Endometrium (tissue), 2 donors: ENCODE results near the gene WDPCP.
"Not testable (repeated sequence)": the region's sequence is repeated elsewhere in the genome, so short reads cannot be mapped to it uniquely, and the experiment has no call there.

Experiments used
- FAIRE-seq: peaks from 2 replicates; lab custom pipeline; 2012; peaks lifted over from hg19 to GRCh38; lab: Jason Lieb, UNC
- donor health status: control.
- donor health status: control.

Gene WDPCP

DNA sequence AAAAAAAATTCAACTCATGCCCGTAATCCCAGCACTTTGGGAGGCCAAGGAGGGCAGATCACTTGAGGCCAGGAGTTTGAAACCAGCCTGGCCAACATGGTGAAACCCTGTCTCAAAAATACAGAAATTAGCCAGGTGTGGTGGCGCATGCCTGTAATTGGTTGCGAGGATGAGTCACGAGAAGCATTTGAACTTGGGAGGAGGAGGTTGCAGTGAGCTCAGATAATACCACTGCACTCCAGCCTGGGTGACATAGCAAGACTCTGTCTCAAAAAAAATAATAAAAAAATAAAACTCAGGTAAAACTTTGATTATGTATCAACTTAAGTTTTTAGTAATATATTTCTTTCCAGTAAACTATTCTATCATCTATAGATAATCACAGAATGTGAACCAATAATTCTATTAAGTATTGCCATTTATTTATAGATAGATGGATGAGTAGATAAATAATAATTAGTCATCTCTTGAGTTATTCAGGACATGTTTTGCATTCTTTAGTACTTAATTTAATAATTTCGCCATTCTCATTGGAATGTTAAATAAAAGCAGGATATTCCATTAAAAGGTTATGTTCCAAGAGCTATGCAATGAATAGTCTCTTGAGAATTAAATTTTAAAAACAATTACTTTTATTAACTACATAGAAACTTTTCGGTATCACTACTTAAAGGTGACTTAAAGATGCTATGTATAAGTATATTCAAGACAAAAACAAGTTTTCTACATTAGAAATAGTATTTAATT lies 48.7 kb downstream of the WDPCP start:
- FAIRE-seq = no peak

DNA sequence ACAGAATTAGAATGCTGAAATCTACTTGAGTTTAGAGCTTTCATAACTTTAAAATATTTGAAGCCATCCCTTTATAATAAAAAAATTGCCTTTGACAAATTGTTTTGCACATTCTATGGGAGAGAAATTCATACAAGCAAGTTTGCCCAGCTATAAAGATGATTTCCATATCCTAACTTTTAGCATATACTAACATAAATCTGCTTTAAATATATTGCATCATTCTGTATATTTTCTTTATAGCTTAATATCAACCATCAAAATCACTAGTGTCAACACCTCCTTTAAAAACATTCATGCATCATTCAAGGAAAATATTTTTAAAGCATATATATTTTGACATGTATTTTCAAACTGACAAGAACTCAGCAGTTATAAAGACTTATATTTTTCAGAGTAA lies 49.9 kb downstream of the WDPCP start:
- FAIRE-seq = no peak

DNA sequence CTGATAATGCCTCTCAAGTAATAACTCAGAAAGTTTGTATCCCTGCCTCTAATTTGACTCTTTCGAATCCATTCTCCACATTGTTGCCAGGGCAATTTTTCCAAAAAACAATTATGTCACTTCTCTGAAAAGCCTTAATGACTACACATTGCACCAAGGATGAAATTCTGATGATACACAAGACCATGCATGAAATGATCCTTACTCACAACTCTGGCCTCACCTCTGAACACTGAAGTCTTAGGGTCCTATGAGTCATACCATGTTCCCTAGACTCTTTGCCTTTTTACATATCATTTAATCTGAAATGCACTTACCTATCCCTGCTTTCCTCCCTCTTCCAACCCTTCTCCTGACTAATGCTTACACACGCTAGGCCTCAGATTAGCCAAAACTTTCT lies 51.0 kb downstream of the WDPCP start:
- FAIRE-seq = no peak

DNA sequence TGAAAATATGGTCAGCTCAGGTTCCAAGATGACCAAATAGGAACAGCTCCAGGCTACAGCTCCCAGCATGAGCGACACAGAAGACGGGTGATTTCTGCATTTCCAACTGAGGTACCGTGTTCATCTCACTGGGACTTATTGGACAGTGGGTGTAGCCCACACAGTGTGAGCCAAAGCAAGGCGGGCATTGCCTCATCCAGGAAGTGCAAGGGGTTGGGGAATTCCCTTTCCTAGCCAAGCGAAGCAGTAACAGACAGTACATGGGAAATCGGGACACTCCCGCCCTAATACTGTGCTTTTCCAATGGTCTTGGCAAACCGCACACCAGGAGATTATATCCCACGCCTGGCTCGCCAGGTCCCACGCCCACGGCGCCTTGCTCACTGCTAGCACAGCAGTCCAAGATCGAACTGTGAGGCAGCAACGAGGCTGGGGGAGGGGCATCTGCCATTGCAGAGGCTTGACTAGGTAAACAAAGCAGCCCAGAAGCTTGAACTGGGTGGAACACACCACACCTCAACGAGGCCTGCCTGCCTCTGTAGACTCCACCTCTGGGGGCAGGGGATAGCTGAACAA lies 57.5 kb downstream of the WDPCP start:
- FAIRE-seq = no peak

DNA sequence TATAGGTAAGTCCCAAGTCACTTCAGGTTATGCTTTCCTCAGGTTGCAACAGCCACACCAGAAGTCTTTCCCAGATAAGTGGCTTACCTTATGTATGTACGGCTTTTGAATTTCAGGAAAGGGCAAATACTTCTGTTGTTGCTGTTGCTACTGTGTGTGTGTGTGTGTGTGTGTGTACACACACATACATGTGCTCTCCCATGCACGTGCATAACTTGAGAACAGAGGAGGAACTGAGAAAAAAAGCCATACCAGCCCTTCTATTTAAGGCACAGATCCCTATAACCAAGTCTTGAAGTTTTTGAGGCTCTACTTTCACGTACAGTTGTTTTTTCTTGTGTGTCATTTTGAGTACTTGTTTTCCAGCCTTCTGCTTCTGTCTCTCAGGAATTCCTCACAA lies 62.4 kb downstream of the WDPCP start:
- FAIRE-seq = no peak

DNA sequence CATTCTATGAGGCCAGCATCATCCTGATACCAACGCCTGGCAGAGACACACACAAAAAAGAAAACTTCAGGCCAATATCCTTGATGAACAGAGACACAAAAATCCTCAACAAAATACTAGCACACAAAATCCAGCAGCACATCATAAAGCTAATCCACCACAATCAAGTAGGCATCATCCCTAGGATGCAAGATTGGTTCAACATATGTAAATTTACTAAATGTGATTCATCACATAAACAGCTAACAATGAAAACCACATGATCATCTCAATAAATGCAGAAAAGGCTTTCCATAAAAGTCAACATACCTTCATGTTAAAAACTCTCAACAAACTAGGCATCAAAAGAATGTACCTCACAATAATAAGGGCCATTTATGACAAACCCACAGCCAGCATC lies 65.3 kb downstream of the WDPCP start:
- FAIRE-seq = no peak

DNA sequence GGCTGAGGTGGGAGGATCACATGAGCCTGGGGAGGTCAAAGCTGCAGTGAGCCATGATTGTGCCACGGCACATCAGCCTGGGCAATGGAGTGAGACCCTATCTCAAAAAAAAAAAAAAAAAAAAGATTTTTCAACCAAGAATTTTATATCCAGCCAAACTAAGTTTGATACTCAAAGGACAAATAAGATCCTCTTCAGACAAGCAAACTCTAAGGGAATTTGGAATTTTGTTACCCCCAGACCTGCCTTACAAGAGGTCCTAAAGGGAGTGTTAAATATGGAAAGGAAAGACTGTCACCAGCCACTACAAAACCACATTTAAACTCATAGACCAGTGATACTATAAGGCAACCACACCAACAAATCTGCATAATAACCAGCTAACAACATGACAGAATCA lies 67.5 kb downstream of the WDPCP start:
- no peak for FAIRE-seq

DNA sequence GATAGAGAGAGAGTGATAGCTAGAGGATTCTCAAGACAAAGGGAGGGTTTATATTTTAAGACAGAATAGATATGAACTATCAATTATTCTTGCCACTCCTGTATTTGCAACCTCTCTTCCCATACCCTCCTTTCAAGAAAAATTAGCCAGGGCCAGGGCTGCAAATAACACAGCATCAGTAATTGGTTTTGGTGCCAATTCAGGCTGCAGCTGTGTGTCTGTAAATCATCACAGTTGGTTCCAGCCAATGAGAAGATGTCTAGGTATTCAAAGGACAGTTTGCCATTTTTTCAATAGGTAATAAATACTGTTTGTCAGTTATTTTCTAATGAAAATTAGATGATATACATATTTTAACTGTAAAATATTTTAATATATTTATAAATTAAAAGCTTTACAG lies 73.5 kb downstream of the WDPCP start:
- FAIRE-seq = no peak

DNA sequence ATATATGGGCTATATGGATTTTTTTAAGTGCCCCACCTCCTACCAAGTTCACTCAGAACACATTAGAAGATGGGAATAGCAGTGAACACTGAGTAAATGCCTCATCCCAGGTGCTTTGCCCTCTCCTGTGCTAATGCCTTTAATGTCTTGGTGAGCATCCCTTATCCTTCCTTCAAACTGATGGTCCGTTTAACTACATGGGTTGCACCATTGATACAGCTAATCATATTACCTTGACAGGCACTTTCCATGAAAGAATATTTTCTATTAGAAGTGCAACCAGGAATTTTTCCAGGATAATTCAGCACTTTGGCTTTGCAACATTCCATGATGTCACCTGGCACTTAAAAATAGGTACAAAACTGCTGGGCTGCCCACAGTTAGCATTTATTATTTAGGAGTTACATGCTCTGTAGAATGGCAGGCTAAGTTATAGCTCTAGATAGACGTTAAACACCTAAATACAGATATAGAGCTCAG lies 74.0 kb downstream of the WDPCP start:
- no peak for FAIRE-seq

DNA sequence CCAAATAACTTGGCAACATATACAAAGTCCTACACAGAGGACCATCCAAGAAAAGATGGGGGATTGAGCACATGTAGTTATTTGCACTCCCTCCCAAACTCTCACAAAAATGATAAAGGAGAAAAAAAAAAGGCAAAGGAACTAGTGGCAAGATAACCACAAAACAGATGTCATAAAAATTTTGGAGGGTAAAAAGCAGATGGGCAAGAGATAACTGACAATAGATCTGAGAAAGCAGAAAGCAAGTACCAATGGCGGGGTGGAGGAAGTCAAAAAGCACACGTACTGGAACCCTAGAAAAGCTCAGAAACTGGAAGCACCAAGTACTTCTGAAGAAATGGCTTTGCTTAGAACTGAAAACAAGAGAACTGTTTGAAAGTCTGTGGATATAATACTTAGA lies 82.0 kb downstream of the WDPCP start:
- FAIRE-seq = no peak

DNA sequence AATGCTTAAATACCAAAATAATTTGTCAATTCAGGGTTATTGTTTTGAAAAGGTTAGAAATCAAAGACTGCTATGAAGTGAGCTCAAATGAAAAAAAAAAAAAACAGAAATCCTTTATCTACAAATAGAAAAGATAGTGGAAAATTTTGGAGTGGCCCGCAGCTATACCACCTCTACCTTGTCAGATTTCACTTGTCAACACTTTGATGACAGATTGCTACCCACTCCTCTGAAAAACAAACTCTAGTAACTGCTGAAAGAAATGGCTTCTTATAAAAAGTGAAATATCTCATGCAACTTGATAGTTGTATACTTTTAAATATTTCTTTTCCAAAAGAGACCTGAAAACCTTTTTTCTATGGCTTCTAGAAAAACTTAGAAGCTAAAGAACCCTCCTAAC lies 84.5 kb downstream of the WDPCP start:
- no peak for FAIRE-seq

DNA sequence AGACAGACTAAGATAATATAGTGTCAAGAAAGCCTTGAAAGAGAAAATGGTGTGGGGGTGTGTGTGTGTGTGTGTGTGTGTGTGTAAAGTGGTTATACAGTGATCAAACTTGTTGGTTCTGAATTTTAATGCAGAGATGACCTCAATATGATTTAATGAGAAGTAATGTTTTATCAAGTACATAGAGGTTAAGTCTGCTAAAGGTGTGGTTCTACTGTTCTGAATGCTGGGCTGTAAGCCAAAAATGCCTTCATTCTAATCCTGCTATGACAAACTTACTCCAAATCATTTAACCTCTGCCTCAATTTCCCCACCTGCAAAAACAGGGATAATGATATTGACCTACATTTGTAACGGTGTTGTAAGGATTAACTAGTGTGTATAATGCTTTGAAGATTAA lies 87.9 kb downstream of the WDPCP start:
- no peak for FAIRE-seq

DNA sequence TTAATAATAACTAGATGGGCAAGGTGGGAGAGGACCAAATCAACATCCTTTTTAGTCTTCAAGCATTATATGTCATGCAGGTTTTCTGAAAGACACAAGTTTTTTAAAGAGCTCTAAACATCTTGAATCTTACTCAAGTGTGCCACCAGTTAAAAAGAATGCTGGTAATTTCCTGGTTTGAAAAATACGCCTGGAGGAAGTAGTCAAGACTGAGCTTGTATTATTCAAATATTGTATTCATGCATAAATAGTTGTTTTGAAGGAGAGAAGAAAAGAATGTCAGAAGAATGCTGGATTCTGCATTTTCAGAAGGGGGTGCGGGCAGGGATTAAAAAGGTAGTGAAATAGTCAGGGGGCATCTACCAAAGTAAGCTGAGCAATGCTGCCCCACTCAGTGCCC lies 90.7 kb downstream of the WDPCP start:
- no peak for FAIRE-seq

DNA sequence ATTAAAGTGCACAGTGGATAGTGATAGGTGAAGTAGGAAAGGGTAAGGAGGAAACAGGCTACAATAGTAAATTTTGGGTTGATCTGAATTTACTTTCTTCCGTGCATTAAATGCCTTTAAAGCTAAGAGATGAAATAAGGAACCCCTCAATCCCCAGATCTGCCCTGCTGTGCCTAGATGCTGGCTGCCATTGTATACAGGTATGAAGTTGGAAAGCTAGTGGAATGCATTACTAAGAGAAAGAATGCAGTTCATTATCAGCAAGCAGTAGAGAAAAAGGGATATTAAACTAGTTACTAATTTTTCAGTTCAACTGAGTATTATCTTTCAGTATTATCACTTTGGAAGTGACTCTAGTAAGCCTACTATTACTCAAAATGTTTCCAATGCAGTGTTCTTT lies 93.3 kb downstream of the WDPCP start:
- no peak for FAIRE-seq

DNA sequence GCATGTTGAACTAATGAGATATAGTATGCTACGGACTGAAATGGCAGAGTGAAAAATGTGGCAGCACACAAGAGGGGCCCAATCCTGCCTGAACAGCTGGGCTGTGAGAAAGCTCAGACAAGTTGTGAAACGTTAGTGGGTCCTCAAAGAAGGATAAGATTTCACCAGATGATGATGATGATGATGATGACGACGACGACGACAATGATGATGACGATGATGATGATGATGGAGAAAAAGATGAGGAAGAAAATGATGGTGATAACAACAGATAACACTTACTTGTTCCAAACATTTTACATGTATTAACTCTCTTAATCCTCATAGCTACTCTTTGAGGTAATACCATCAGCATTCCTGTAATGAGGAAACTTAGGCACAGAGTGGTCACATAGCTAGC lies 94.2 kb downstream of the WDPCP start:
- FAIRE-seq = no peak

DNA sequence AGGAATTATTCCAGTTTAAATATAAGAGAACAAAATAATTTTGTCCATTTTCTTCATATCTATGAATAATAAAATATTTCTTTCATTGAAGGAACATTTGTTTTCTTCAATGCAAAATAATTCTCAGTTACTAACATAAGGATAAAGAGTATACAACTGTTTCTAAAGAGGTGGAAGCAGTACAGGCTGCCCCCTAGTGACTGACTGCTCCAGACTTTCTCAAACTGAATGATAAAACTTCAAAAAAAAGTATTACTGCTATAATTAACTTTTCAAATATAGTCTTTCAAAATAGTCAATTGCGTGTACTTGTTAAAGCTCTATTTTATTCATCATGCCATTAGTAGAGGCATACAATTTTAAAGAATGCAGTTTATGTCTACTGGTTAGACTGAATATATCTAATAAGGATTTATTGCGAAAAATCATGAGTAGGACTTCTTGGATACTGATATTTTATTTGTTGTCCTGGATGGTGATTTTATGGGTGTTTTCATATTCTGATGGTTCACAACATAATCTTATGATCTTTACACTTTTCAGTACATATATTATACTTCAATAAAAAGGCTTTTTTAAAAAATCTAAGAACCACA lies 100.1 kb downstream of the WDPCP start:
- FAIRE-seq = peak; percentile 64

DNA sequence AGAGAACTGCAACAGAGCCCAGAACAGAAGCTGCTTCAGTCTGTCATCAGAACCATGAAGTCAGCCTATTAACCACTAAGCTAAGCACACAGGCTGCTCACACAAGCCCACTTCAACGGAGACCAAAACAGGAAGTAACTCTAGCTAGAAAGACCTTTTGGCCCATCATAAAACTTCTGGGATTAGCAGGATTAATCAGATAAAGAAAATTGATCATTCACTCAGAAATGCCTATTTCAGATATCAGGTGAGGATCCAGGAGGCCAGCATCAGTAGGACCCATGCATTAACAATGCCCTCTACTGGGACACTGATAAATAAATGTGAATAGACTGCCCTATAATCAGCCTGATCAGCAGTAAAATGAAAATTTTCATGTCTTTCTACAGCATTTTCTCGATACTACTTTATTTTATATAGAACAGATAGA lies 101.4 kb downstream of the WDPCP start:
- FAIRE-seq = no peak

DNA sequence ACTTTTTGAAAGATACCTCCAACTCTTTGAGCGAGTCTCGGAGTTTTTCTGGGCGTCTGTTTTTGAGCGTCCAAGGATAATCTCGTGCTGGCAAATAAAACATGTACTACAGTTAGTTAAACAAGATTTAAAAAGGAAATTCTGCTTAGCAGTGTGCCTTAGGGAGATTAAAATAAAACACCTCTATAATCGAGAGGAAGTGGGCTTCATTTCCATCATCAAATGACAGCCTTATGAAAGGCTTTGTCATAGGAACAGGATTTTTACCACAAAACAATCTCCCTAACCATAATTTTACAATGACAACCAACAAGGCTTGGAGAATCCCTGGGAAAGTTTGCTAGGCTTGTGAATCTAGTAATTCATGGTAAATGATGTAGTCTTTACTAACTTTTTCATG lies 103.4 kb downstream of the WDPCP start:
- no peak for FAIRE-seq

DNA sequence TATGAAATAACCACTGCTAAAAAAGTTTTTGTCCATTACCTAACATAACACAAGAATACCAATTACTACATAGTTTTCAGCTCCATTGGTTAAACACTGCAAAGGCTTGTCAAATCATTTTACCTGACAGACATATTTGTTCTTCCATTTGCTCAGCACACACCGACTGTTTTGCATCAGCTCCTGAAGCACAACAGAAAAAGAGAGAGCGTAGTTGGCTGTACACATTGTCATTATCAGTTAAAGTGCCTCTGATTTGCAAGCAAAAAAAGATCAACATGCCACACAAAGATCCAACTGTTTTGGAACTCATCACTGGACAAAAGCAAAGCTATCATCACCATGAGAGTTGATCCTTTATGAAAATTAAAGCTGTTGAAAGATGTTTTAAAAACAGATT lies 103.8 kb downstream of the WDPCP start:
- no peak for FAIRE-seq

DNA sequence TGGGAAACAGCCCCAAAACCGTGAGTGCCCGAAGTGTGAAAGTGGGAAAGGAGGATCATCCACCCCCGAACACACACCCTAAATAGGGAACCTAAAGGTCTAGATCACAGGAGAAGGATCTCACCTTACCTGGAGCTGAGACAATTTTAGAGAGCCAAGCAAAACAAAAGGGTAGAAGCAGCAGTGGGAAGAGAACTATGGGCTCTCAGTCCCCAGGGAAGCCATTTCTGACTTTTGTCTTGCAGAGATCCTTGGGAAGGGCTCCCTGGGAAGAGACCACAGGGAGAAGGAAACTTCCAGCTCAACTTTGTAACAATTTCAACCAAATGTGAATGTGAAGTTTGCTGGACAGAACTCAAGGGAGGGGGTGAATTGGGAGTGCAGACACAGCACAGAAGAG lies 110.6 kb downstream of the WDPCP start:
- no peak for FAIRE-seq

DNA sequence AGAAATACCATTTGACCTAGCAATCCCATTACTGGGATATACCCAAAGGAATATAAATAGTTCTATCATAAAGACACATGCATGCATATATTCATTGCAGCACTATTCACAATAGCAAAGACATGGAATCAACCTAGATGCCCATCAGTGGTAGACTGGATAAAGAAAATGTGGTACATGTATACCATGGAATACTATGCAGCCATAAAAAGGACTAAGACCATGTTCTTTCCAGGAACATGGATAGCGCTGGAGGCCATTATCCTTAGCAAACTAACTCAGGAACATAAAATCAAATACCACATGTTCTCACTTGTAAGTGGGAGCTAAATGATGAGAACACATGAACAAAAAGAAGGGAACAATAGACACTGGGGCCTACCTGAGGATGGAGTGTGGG lies 119.0 kb downstream of the WDPCP start:
- FAIRE-seq = not testable (repeated sequence)

DNA sequence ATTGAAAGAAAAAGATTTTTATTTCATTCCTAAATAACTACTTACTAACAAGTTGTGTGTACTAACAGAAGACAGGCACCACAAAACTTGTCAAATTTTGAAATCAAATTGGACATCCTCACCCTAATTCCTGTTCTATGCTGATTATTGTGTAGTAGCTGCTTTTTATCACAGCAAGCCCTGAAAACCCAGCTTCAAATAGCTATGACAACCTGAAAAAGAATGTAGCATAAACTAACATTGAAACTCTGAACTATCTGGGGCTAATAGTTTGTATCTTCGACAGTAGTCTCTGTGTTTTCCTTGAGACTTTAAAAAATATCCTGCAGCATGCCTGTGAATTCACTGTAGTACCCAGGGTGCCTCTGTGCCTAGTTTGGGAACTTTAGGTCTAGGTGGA lies 122.6 kb downstream of the WDPCP start:
- FAIRE-seq = no peak

DNA sequence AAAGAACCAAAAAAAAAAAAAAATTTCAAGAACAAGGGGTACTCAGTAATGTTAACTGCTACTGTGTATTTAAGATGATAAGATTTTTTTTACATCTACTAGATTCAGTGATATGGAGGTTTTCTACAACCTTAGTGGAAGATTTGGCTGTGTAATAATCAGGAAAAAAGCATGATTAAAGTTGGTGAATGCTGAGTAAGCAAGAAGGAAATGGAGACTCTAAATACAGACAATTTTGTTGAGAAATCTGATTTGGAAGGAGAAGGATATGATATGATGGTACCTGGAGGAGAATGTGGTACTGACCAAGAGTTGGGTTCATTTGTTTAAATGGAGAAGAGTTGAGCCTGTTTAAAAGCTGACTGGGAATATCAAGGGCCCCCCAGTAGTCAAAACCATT lies 125.1 kb downstream of the WDPCP start:
- no peak for FAIRE-seq

DNA sequence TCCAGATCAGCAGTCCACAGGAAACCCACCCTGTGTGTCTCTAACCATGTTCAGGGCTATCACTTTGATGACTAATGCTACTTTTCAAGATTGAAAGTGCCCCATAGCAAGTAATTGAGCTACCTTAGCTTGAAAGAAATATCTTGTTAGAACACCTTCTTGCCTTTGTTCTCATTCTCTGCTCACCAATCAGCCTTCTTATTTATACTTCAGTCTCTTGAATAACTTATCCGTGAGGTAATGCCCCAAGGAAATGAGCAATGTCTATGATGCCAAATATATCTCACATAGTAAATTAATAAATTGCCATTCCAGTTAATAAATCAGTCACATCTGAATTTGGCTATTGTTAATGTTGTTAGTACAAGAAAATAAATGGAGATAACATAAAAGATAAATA lies 141.6 kb downstream of the WDPCP start:
- no peak for FAIRE-seq
